ENCODE measurements around the gene GPX2.

GPX2 gene

GRCh38 chr14:64910847-64911495 lies 31.6 kb downstream of the GPX2 start:
- peaks cover 10% of the 10 kb centered on the region for H3K27me3 ChIP-seq (ENCODE audit: insufficient read depth, low read length)
- H3K9me3 ChIP-seq (ENCODE audit: low read length) = no peaks in the 10 kb centered on the region
- H3K4me3 ChIP-seq (ENCODE audit: low read length) = no peak overlapping the region
- H2AFZ ChIP-seq (ENCODE audit: low read depth, low read length) = no peak overlapping the region
- H3K4me1 ChIP-seq (ENCODE audit: insufficient read depth, low read length) = peaks cover 12% of the 10 kb centered on the region
- H3K36me3 ChIP-seq (ENCODE audit: insufficient read depth, low read length) = no peaks in the 10 kb centered on the region

GRCh38 chr14:64906022-64906421 lies 36.5 kb downstream of the GPX2 start:
- Histone ChIP-seq H3K36me3 (ENCODE audit: insufficient read depth, low read length) (no peaks in the 10 kb centered on the region), H3K9me3 (ENCODE audit: low read length) (no peaks in the 10 kb centered on the region), H2AFZ (ENCODE audit: low read depth, low read length) (no peak overlapping the region), H3K4me1 (ENCODE audit: insufficient read depth, low read length) (no peaks in the 10 kb centered on the region), H3K4me3 (ENCODE audit: low read length) (no peak overlapping the region), H3K27me3 (ENCODE audit: insufficient read depth, low read length) (peaks cover 12% of the 10 kb centered on the region)

GRCh38 chr14:64899958-64900357 lies 42.6 kb downstream of the GPX2 start:
- H3K4me3 ChIP-seq (ENCODE audit: low read length) = no peak overlapping the region
- no peaks in the 10 kb centered on the region for H3K36me3 ChIP-seq (ENCODE audit: insufficient read depth, low read length)
- no peak overlapping the region for H2AFZ ChIP-seq (ENCODE audit: low read depth, low read length)
- H3K27me3 ChIP-seq (ENCODE audit: insufficient read depth, low read length) = peaks cover 21% of the 10 kb centered on the region
- H3K9me3 ChIP-seq (ENCODE audit: low read length) = no peaks in the 10 kb centered on the region
- no peaks in the 10 kb centered on the region for H3K4me1 ChIP-seq (ENCODE audit: insufficient read depth, low read length)

GRCh38 chr14:64891839-64892375 lies 50.6 kb downstream of the GPX2 start:
- Histone ChIP-seq H2AFZ (ENCODE audit: low read depth, low read length) (no peak overlapping the region), H3K4me1 (ENCODE audit: insufficient read depth, low read length) (no peaks in the 10 kb centered on the region), H3K27me3 (ENCODE audit: insufficient read depth, low read length) (peaks cover 9% of the 10 kb centered on the region)

GRCh38 chr14:64891173-64891838 lies 51.2 kb downstream of the GPX2 start:
- Histone ChIP-seq H3K9me3 (ENCODE audit: low read length) (peaks cover 2% of the 10 kb centered on the region), H3K4me1 (ENCODE audit: insufficient read depth, low read length) (no peaks in the 10 kb centered on the region), H3K4me3 (ENCODE audit: low read length) (no peak overlapping the region), H2AFZ (ENCODE audit: low read depth, low read length) (no peak overlapping the region), H3K36me3 (ENCODE audit: insufficient read depth, low read length) (no peaks in the 10 kb centered on the region), H3K27me3 (ENCODE audit: insufficient read depth, low read length) (peaks cover 7% of the 10 kb centered on the region)

More at GRCh38 chr14:64891839-64892375, 50.6 kb downstream of the GPX2 start:
- no peaks in the 10 kb centered on the region for H3K36me3 ChIP-seq (ENCODE audit: insufficient read depth, low read length)
- peaks cover 2% of the 10 kb centered on the region for H3K9me3 ChIP-seq (ENCODE audit: low read length)
- no peak overlapping the region for H3K4me3 ChIP-seq (ENCODE audit: low read length)

- H3K4me1 ChIP-seq (ENCODE audit: insufficient read depth, low read length) = no peaks in the 10 kb centered on the region
- H3K4me3 ChIP-seq (ENCODE audit: low read length) = no peak overlapping the region
- H3K9me3 ChIP-seq (ENCODE audit: low read length) = peaks cover 2% of the 10 kb centered on the region
- H3K36me3 ChIP-seq (ENCODE audit: insufficient read depth, low read length) = no peaks in the 10 kb centered on the region
- H3K27me3 ChIP-seq (ENCODE audit: insufficient read depth, low read length) = peaks cover 19% of the 10 kb centered on the region
- no peak overlapping the region for H2AFZ ChIP-seq (ENCODE audit: low read depth, low read length)
These were observed 53.2 kb downstream of the GPX2 start for GRCh38 chr14:64889352-64889751.
